Stomach smooth muscle (tissue), 2 donors: ENCODE measurements around the gene VAMP7.
"Not testable (repeated sequence)": the region's sequence is repeated elsewhere in the genome, so short reads cannot be mapped to it uniquely, and the experiment has no call there.

Experiments
- H3K27ac ChIP-seq: one replicate; pipeline ENCODE4 v1.7.0; 2013; ENCODE audit warnings: mild to moderate bottlenecking, low read length, inconsistent platforms
- H3K27me3 ChIP-seq, 2 donors: one replicate each; pipeline ENCODE4 v1.7.0; 2013; ENCODE audit warnings: low read length in 2 of 2; ENCODE audit not compliant: insufficient read depth in 2 of 2, control insufficient read depth in 1 of 2
- H3K36me3 ChIP-seq, 2 donors: one replicate each; pipeline ENCODE4 v1.7.0; 2013; ENCODE audit warnings: low read length in 2 of 2; ENCODE audit not compliant: control insufficient read depth in 2 of 2, insufficient read depth in 2 of 2
- H3K4me1 ChIP-seq: one replicate; pipeline ENCODE4 v1.7.0; 2013; ENCODE audit warnings: low read length; ENCODE audit not compliant: control insufficient read depth, insufficient read depth
- H3K4me3 ChIP-seq, 2 donors: one replicate each; pipeline ENCODE4 v1.7.0; 2013; ENCODE audit warnings: low read length in 2 of 2
- H3K9ac ChIP-seq, 2 donors: one replicate each; pipeline ENCODE4 v1.7.0; 2013; ENCODE audit warnings: low read length in 2 of 2, mild to moderate bottlenecking in 1 of 2
- H3K9me3 ChIP-seq, 2 donors: one replicate each; pipeline ENCODE4 v1.7.0; 2013; ENCODE audit warnings: low read length in 2 of 2; ENCODE audit not compliant: control insufficient read depth in 2 of 2
- donor health status: healthy.
- donor health status: Pancreatic carcinoma.

VAMP7 gene

GRCh38 chrX:155959018-155959587, 78.0 kb downstream of the VAMP7 start:
- no peaks in the 10 kb centered on the region for H3K36me3 ChIP-seq
- H3K27ac ChIP-seq: no peak overlapping the region
- peaks cover 0 to 2% of the 10 kb centered on the region in 2 donors for H3K27me3 ChIP-seq
- H3K9me3 ChIP-seq: no peaks in the 10 kb centered on the region
- H3K4me1 ChIP-seq: no peaks in the 10 kb centered on the region
- no peak overlapping the region for H3K4me3 ChIP-seq
- no peak overlapping the region for H3K9ac ChIP-seq

- Histone ChIP-seq H3K36me3 (no peaks in the 10 kb centered on the region), H3K27ac (no peak overlapping the region), H3K27me3 (peaks cover 0 to 2% of the 10 kb centered on the region in 2 donors), H3K9me3 (peaks cover 0 to 4% of the 10 kb centered on the region in 2 donors), H3K4me1 (no peaks in the 10 kb centered on the region), H3K4me3 (no peak overlapping the region), H3K9ac (no peak overlapping the region)
These were observed 81.8 kb downstream of the VAMP7 start for GRCh38 chrX:155962906-155963305.

GRCh38 chrX:155966876-155967275, 85.7 kb downstream of the VAMP7 start:
- Histone ChIP-seq H3K9me3 (peaks cover 3 to 8% of the 10 kb centered on the region in 2 donors), H3K9ac (no peak overlapping the region), H3K4me3 (no peak overlapping the region), H3K27me3 (peaks cover 2 to 4% of the 10 kb centered on the region in 2 donors), H3K36me3 (no peaks in the 10 kb centered on the region), H3K27ac (no peak overlapping the region), H3K4me1 (no peaks in the 10 kb centered on the region)

GRCh38 chrX:155967653-155968325, 86.6 kb downstream of the VAMP7 start:
- Histone ChIP-seq H3K27me3 (peaks cover 2 to 4% of the 10 kb centered on the region in 2 donors), H3K36me3 (no peaks in the 10 kb centered on the region), H3K4me3 (no peak overlapping the region), H3K9ac (no peak overlapping the region), H3K27ac (no peak overlapping the region), H3K9me3 (peaks cover 3 to 8% of the 10 kb centered on the region in 2 donors), H3K4me1 (no peaks in the 10 kb centered on the region)

GRCh38 chrX:155968326-155968661, 87.1 kb downstream of the VAMP7 start:
- Histone ChIP-seq H3K27me3 (peaks cover 0 to 4% of the 10 kb centered on the region in 2 donors), H3K36me3 (no peaks in the 10 kb centered on the region), H3K9me3 (peaks cover 3 to 8% of the 10 kb centered on the region in 2 donors), H3K9ac (no peak overlapping the region), H3K4me1 (no peaks in the 10 kb centered on the region), H3K27ac (no peak overlapping the region), H3K4me3 (no peak overlapping the region)

- Histone ChIP-seq H3K27me3 (peaks cover 0 to 4% of the 10 kb centered on the region in 2 donors), H3K9ac (no peak overlapping the region), H3K27ac (no peak overlapping the region), H3K4me3 (no peak overlapping the region), H3K9me3 (peaks cover 3 to 8% of the 10 kb centered on the region in 2 donors), H3K4me1 (no peaks in the 10 kb centered on the region), H3K36me3 (no peaks in the 10 kb centered on the region)
These were observed 87.6 kb downstream of the VAMP7 start for GRCh38 chrX:155968791-155969190.

- H3K9me3 ChIP-seq, H3K27me3 ChIP-seq, H3K27ac ChIP-seq, H3K36me3 ChIP-seq, H3K4me1 ChIP-seq, H3K4me3 ChIP-seq, H3K9ac ChIP-seq: not testable (repeated sequence)
These were observed 90.5 kb downstream of the VAMP7 start for GRCh38 chrX:155971658-155972057.

GRCh38 chrX:155972241-155972640, 91.1 kb downstream of the VAMP7 start:
- H3K4me1 ChIP-seq, H3K27me3 ChIP-seq, H3K9ac ChIP-seq, H3K9me3 ChIP-seq, H3K27ac ChIP-seq, H3K4me3 ChIP-seq, H3K36me3 ChIP-seq: not testable (repeated sequence)

- no peak overlapping the region for H3K9ac ChIP-seq
- peaks cover 4% of the 10 kb centered on the region in 2 donors for H3K9me3 ChIP-seq
- H3K4me1 ChIP-seq: no peaks in the 10 kb centered on the region
- peaks cover 2 to 4% of the 10 kb centered on the region in 2 donors for H3K27me3 ChIP-seq
- H3K4me3 ChIP-seq: no peak overlapping the region
- H3K36me3 ChIP-seq: no peaks in the 10 kb centered on the region
- no peak overlapping the region for H3K27ac ChIP-seq
These were observed 102.2 kb downstream of the VAMP7 start for GRCh38 chrX:155983326-155983725.

GRCh38 chrX:155985208-155985607, 104.1 kb downstream of the VAMP7 start:
- H3K9me3 ChIP-seq: peaks cover 4% of the 10 kb centered on the region in 2 donors
- H3K4me1 ChIP-seq: no peaks in the 10 kb centered on the region
- H3K27ac ChIP-seq: no peak overlapping the region
- H3K9ac ChIP-seq: no peak overlapping the region
- H3K36me3 ChIP-seq: no peaks in the 10 kb centered on the region
- H3K27me3 ChIP-seq: peaks cover 2 to 4% of the 10 kb centered on the region in 2 donors
- H3K4me3 ChIP-seq: no peak overlapping the region

GRCh38 chrX:155986995-155987394, 105.8 kb downstream of the VAMP7 start:
- not testable (repeated sequence) for H3K4me1 ChIP-seq, H3K27ac ChIP-seq, H3K4me3 ChIP-seq, H3K27me3 ChIP-seq, H3K9ac ChIP-seq, H3K9me3 ChIP-seq, H3K36me3 ChIP-seq
